Superior temporal gyrus (tissue), 1 donor: ENCODE data around the gene ARMH1.
"Not testable (repeated sequence)": the region's sequence is repeated elsewhere in the genome, so short reads cannot be mapped to it uniquely, and the experiment has no call there.

Experiments
- DNase-seq: peaks from one replicate; pipeline ENCODE4 v3.0.0-alpha.2; 2016; ENCODE audit errors: extremely low spot score

Gene ARMH1

GRCh38 chr1:44694863-44695478, 20.5 kb downstream of the ARMH1 start:
- DNase-seq = no peak

GRCh38 chr1:44695671-44696070, 21.2 kb downstream of the ARMH1 start:
- no peak for DNase-seq

GRCh38 chr1:44696101-44696500, 21.6 kb downstream of the ARMH1 start:
- no peak for DNase-seq

GRCh38 chr1:44696789-44697345, 22.4 kb downstream of the ARMH1 start:
- DNase-seq = no peak

- DNase-seq = no peak
Observed at GRCh38 chr1:44698138-44698537, 23.6 kb downstream of the ARMH1 start.

- DNase-seq = not testable (repeated sequence)
Observed at GRCh38 chr1:44699375-44699774, 24.9 kb downstream of the ARMH1 start.

- DNase-seq = no peak
Observed at GRCh38 chr1:44700573-44700972, 26.1 kb downstream of the ARMH1 start.

- DNase-seq = no peak
Observed at GRCh38 chr1:44701141-44701573, 26.6 kb downstream of the ARMH1 start.

GRCh38 chr1:44705470-44705869, 31.0 kb downstream of the ARMH1 start:
- no peak for DNase-seq

GRCh38 chr1:44705938-44706337, 31.4 kb downstream of the ARMH1 start:
- DNase-seq = no peak

- no peak for DNase-seq
Observed at GRCh38 chr1:44707112-44707881, 32.8 kb downstream of the ARMH1 start.

- peak; percentile 76 for DNase-seq
Observed at GRCh38 chr1:44707959-44708831, 33.7 kb downstream of the ARMH1 start.

GRCh38 chr1:44713321-44713781, 38.8 kb downstream of the ARMH1 start:
- DNase-seq = no peak

- no peak for DNase-seq
Observed at GRCh38 chr1:44714532-44714931, 40.0 kb downstream of the ARMH1 start.

- peak; percentile 90 for DNase-seq
Observed at GRCh38 chr1:44714944-44715571, 40.5 kb downstream of the ARMH1 start.

GRCh38 chr1:44717156-44717555, 42.6 kb downstream of the ARMH1 start:
- no peak for DNase-seq

- peak; percentile 51 for DNase-seq
Observed at GRCh38 chr1:44717653-44718052, 43.1 kb downstream of the ARMH1 start.

- DNase-seq = no peak
Observed at GRCh38 chr1:44718091-44718490, 43.6 kb downstream of the ARMH1 start.

GRCh38 chr1:44719318-44719717, 44.8 kb downstream of the ARMH1 start:
- DNase-seq = no peak

GRCh38 chr1:44720281-44720680, 45.8 kb downstream of the ARMH1 start:
- DNase-seq = no peak
